Activated CD4-positive, alpha-beta T cell treated with anti-CD3 and anti-CD28 coated beads for 1 hour (primary cell): ENCODE measurements around the gene ARSK.
A peak's percentile ranks its signal among the peaks of the same experiment; 100 is the strongest.

Experiments
- DNase-seq: peaks from one replicate; pipeline ENCODE4 v3.0.0-alpha.2; 2020

The ARSK gene

GRCh38 chr5:95554647-95555548 is at the start of gene ARSK, which contains the start of gene SKIC3:
Gene ARSK, plus strand, starts transcription at chr5:95555101. Its CDS starts 178 bp downstream, at chr5:95555279.
Gene SKIC3, minus strand, starts transcription at chr5:95554977. Its CDS starts 7,827 bp downstream, at chr5:95547150.
- DNase-seq = peak; percentile 88

DNA sequence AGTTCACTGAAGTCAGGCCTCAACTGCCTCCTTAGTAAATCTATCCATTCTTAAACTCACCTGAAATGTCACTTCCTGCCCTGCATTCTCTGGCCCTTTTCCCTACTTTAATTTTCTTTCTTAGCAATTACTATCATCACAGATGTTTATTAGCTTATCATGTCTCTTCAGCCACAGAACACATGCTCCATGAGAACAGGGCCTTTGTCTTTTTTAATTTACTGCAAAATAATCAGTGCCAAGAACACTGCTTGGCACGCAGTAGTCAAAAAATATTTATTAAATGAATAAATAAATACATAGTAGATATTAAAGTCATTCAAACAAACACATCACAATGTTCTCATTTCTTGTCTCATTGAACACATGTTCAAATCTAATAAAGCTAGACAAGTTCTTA is 46.4 kb upstream of the ARSK start:
- no peak for DNase-seq

GRCh38 chr5:95511606-95512005 is 43.3 kb upstream of the ARSK start:
- DNase-seq = no peak

- DNase-seq = no peak
Measured at GRCh38 chr5:95518417-95518816, 36.5 kb upstream of the ARSK start.

GRCh38 chr5:95519151-95519550 is 35.8 kb upstream of the ARSK start:
- no peak for DNase-seq

- DNase-seq = no peak
Measured at GRCh38 chr5:95519681-95520080, 35.2 kb upstream of the ARSK start.

- no peak for DNase-seq
Measured at GRCh38 chr5:95520206-95520605, 34.7 kb upstream of the ARSK start.

DNA sequence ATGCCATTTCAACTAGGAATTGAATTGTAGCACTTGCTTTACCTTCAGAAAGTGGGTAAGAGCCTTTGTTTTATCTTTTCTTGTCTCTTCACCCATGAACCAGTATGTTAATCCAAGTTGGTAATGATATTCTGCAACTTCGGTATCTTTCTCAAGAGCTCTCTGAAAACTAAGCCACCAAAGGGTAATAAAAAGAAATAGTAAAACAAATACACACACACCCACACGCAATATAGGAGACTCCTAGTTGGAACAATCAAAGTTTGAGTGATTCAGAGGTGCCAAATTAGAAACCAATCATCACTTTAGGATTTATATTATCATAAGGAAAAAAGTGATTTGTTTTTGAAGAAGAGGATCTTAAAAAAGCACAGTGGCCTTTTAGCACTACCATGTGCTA is 30.5 kb upstream of the ARSK start:
- no peak for DNase-seq

- DNase-seq = no peak
Measured at GRCh38 chr5:95526871-95527270, 28.0 kb upstream of the ARSK start.

- DNase-seq = no peak
Measured at GRCh38 chr5:95528565-95528964, 26.3 kb upstream of the ARSK start.

DNA sequence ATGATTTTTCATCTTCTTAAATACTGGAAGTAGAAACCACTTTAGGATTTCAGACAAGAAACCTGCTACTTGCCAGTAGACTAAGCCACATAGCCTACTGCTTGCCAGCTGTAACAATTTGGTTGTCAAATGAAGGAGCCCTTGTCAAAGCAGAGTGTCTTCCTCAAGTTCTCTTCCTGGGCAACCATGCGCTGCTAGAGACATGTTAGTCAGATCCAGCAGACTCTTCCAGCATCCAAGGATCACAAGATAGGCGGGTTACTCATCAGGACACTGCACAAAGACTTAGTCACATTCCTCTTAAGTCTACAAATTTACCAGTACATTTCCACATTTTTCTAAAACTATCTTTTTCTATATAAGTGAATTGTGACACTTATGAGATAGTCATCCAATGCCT is 24.5 kb upstream of the ARSK start:
- no peak for DNase-seq

GRCh38 chr5:95531491-95531890 is 23.4 kb upstream of the ARSK start:
- DNase-seq = no peak

- DNase-seq = no peak
Measured at GRCh38 chr5:95532415-95532814, 22.5 kb upstream of the ARSK start.

GRCh38 chr5:95533106-95533505 is 21.8 kb upstream of the ARSK start:
- DNase-seq = no peak

DNA sequence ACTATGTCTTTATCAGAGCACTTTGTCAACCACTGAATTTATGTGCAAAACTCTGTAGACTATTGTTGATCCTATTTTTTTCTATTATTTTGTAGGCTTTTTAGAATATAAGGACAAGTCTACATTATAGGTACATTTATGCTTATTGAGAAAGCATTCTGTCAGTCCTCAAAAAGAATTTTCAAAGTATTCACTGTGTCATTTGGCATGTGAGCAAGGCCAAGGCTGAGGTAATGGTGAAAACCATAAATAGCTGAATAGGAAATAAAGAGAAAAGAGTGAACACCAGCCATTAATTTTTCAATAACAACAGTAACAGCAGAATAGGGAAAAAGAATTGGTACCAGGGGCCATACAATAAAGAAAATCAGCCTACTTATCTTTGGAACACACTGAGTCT is 21.1 kb upstream of the ARSK start:
- DNase-seq = no peak

GRCh38 chr5:95537501-95537900 is 17.4 kb upstream of the ARSK start:
- no peak for DNase-seq

DNA sequence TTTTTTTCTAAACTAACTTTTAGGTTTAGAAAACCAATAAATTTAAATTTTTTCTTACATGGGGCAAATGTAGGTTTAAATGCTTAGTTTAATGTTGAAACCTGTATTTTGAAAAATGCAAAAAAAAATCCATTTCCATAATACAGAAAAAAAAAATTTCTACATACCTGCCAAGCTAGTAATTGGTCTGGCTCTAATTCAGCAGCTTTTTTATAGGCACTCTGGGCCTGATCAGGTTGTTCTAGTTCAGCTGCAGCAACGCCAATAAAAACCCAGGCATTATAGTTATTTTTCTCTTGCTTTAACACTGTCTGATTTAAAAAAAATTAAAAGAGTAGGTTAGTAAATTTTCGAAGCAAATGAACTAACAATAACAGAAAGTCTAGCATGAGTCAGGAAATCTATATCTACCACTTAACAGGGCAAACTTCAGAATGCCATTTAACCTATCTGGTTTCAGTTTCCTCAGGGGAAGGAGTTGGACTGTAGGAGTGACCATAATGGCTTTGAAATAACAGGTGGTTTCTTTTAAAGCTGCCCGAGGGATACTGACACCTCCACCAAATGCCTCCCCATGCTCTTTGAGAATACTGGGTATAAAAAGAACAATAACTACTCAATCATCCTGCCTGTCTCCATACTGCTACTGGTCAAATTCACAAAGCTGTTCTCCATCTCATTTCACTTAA is 11.7 kb upstream of the ARSK start:
- no peak for DNase-seq

- no peak for DNase-seq
Measured at GRCh38 chr5:95549030-95549429, 5.9 kb upstream of the ARSK start.

DNA sequence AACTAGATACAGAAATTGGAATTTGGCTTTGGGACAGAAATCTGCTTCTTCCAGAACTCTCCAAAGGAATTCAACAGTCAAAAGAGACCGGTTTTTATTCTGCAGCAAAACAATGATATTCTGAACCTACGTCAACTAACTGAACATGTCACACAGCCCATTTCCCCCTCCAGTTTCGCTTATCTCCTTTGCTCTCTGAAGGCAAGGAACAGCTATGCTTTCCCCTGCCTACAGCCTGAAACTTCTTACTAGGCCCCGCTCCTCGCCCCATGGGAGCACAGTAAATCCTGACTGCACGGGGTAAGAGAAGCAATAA is 612 bp upstream of the ARSK start:
- no peak for DNase-seq

- no peak for DNase-seq
Measured at GRCh38 chr5:95555553-95555952, 652 bp downstream of the ARSK start.

GRCh38 chr5:95557841-95558240 is 2.9 kb downstream of the ARSK start:
- DNase-seq = no peak

DNA sequence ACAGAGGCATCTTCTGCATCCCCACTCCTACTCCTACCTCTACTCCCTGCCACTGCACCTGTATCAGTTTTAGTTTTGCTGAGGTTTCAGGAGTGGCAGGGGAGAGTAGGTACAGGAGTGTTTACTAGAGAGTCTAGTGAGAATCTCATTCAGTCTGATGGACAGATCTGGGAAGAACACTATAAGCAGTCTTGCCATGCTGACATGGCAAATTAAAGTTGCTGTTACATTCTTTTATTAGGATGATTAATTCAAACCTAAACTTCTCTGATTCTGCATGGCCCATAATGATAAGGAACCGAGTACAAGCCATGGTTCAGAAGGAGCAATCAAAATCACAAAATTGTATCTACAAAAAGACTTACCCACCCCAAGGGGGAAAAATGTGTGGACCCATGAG is 7.4 kb downstream of the ARSK start:
- DNase-seq = no peak

- no peak for DNase-seq
Measured at GRCh38 chr5:95563367-95563766, 8.5 kb downstream of the ARSK start.

DNA sequence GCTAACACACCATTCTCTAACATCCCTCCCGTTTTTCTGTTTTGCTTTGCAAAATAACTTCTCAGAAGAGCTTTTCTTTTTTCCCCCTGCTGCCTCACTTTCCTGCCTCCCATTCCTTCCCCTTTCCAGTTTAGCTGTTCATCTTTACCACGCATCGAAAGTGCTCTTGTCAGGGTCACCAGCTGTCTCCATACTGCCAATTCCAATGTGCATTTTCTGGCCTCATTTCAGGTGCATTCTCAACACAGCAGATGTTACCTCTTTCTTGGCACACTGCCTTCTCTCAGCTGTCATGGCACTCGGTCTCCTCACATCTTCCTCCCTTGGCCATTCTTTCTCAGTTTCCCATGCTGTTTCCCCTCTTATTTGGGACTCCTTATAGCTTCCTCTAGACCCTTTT is 9.5 kb downstream of the ARSK start:
- no peak for DNase-seq
